GM19397 (cell line): Measurements from ENCODE around the gene HEY2.

Experiments used
- ATAC-seq: cut with Tn5 transposase; IDR thresholded peaks from one replicate; pipeline ENCODE4 v1.9.1; 2021; ENCODE audit warnings: mild to moderate bottlenecking, moderate library complexity; ENCODE audit not compliant: unreplicated experiment

Gene HEY2

GRCh38 chr6:125743604-125744003, 5.8 kb upstream of the HEY2 start:
- ATAC-seq: no peak

- ATAC-seq: no peak
Observed at GRCh38 chr6:125745281-125746018, 4.0 kb upstream of the HEY2 start.

DNA sequence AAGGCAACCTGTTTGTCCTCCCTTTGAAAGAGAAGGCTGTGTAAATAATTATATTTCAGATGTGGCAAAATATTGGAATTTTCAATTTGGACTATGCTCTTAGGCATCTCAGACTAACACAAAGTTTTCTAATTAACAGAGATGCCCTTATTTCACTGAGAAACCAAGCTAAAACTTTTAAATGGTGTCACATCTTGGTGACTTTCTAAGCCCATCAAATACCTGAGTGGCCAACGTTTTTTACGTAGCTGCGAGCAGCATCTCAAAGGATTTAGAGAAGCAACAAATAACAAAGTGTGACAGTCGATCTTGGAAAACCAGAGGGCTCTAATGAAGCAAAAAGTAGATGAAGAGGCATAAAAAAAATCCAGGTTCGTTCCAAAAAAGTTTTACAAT, 3.4 kb upstream of the HEY2 start:
- no peak for ATAC-seq

DNA sequence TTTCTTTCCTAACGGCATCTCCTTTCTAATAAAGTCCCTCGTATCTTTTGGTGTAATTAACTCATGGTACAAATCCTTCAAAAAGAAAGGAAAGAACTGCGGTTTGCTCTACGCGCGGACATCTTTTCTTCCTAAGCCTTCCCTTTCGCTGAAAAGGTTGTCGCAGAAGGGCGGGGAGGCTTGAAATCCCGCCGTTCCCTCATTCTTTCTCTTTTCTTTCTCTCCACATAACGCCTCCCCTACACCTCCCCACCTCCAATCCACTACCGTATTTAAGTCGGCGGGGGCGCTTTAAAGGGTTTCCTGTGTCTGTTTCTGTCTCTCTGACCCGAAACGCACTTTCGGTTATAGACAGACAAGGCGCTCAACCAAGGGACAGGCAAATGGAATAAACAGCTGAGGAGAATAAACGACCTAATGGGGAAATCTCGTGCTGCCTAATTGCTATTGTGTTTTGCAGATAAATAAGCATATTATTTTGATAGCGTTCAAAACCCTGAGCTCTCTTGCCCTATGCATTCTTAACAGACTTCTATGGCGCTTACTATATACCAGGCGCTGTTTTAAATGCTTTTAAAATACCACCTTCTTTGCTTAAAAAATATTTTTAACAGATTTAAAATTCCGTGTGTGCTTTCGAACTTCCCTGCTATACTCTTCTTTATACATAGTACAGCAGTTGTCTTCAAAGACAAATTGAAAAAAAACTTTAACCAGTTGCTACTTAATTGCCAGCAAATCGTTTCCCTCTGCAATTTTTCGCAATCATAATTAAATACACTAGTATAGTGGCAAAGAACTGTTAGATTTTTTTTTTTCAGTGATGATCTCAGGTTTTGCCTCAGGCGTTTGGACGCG, 2.5 kb upstream of the HEY2 start:
- peak; percentile 39 for ATAC-seq

GRCh38 chr6:125747589-125748405, 1.6 kb upstream of the HEY2 start:
- no peak for ATAC-seq

DNA sequence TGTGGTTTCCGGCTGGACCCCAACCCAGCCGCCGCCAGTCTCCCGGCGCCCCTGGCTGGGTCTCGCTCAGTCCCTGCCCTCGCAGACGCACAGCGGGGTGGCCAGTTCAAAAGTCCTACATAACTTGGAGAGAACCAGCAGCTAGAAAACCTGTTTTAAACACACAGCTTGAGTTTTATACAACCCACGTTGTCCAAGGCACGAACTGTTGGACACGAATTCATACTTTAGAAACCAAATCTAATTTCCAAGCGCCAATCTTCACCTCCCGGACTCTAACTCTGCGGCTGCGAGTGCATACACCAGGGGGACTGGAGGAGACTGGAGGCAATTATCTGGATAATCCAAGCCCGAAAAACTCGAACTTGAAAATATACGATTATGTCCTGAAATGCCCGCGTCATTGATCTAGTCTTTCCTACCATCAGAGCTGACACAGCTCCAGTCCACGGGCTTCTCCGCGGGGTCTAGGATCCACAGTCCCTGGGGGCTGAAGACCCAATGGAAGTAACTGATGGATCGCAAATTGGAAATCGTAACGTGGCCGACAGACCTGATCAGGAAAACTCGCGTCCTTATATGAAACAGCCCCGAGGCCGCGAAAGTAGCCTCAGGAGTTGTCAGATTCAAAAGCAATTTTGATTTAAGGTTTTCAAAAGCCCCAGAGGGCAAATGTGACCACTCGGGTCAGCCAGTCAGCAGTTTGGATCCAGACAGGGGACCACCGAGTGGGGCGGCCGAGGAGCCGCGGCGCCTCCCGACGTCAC, 843 bp upstream of the HEY2 start:
- no peak for ATAC-seq

DNA sequence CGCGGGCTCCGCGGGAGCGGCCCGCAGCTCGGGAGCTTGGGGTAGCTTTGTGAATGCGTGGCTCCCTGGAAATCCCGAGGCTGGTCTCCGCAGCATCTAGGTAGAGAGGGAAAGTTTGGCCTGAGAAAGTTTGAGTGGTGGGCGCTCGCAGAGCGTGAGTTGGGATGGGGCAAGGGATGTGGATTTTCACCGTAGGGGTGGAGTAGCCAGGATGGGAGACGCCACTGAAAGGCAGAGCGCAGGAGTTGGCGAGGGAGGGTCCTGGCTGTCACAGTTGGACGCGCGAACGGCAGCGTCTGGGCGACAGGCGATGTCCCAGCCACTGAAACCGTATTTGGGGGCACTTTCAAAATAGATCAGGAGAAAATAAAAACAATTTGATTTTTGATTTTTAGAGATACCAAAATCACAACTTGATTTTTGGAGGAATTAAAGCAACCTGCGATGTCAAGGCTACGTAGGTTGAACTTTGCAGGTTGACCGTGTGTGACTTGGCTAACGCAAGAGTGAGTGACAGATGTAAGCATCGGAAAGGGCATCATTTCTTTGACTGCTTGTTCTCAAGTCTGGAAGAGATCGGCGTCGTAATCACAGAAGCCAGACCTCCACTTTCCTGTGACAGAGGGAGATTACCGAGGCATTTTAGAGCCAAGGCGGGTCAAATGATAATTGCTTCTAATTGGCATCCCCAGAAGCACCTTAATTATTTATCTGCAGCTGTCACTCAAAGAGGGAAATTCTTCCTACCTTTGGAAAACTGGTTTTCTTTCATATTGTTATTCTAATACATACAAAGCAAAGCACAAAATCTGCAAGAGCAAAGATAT, 646 bp downstream of the HEY2 start:
- no peak for ATAC-seq

- ATAC-seq: no peak
Observed at GRCh38 chr6:125750692-125751333, 1.4 kb downstream of the HEY2 start.

DNA sequence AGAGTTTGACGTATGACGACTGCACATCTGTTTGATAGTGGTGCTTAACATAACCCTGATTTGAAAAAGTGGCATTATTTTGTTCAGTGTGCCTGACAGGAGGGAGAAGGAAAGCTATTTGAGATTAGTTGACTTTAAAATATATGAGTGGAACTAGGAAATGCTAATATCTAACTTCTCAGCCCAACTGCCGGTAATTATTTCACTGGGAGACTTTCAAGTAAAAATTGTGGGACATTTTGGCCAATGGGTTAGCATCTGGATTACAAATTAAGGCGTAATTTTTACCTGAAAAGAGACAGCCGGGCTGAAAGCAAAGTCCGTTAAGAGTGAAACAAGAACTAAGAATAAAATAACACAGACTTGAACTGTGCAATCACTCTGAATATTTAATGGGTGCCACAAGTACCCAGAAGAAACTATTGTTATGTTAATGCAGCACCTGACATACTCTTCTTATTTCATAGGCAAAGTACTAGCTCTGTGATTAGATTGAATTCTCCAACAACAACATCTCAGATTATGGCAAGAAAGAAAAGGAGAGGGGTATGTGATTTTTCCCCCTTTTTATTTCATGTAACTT, 2.0 kb downstream of the HEY2 start:
- ATAC-seq: no peak

DNA sequence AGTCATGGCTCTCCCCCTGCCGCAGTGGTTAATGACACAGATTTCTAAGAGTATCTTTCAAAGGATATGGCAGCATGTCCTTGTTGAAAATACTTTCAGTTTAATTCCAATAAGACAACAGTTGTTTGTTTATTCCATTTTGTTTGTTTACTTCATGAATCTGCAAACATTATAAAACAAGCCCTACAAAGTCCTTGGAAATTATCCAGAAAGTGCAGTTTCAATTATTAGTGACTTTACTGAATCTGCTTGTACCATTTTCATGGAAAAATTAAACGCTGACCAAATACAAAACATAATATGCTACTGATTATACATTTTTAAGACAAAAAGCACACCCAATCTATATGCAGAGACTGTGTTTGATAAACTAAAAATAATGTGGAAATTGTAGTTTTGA, 3.3 kb downstream of the HEY2 start:
- no peak for ATAC-seq

GRCh38 chr6:125753218-125753936, 3.9 kb downstream of the HEY2 start:
- no peak for ATAC-seq

GRCh38 chr6:125753937-125754259, 4.5 kb downstream of the HEY2 start:
- ATAC-seq: no peak

- ATAC-seq: no peak
Observed at GRCh38 chr6:125754566-125754965, 5.1 kb downstream of the HEY2 start.

DNA sequence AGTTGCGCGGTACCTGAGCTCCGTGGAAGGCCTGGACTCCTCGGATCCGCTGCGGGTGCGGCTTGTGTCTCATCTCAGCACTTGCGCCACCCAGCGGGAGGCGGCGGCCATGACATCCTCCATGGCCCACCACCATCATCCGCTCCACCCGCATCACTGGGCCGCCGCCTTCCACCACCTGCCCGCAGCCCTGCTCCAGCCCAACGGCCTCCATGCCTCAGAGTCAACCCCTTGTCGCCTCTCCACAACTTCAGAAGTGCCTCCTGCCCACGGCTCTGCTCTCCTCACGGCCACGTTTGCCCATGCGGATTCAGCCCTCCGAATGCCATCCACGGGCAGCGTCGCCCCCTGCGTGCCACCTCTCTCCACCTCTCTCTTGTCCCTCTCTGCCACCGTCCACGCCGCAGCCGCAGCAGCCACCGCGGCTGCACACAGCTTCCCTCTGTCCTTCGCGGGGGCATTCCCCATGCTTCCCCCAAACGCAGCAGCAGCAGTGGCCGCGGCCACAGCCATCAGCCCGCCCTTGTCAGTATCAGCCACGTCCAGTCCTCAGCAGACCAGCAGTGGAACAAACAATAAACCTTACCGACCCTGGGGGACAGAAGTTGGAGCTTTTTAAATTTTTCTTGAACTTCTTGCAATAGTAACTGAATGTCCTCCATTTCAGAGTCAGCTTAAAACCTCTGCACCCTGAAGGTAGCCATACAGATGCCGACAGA, 9.9 kb downstream of the HEY2 start:
- ATAC-seq: no peak

- ATAC-seq: no peak
Observed at GRCh38 chr6:125759959-125760457, 10.6 kb downstream of the HEY2 start.

GRCh38 chr6:125764121-125764671, 14.8 kb downstream of the HEY2 start:
- no peak for ATAC-seq

DNA sequence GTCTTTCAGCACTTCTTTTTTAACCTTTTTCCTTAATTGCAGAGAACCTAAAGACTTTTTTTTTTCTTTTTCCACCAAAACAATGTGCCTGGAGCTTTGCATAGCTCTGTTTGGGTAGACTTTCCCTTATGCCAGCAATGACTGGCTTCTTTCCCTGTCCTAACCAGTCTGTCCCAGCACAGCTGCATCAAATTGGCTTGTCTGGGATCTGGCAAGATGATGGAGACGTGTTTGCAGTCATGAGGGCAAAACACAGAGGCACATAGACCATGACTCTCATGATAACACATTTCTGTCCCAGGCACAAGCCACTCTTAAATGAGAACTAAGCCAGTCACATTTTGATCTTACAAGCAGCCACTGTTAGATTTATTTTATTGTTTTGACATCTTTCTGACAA, 16.5 kb downstream of the HEY2 start:
- no peak for ATAC-seq
